Fibroblast of villous mesenchyme (primary cell): ENCODE data around the gene DIP2B. TPM values are rescaled to one million over a fixed set of nuclear protein-coding genes. Genes with fewer than 3 reads are reported as not detected.

Source experiments
- DNase-seq: peaks from one replicate; pipeline ENCODE4 v3.0.0-alpha.2; 2010; ENCODE audit warnings: low read depth
- H3K4me3 ChIP-seq: 2 replicates; pipeline ENCODE4 v1.5.1; 2011; ENCODE audit warnings: low read depth, mild to moderate bottlenecking, low read length
- CTCF ChIP-seq: IDR thresholded peaks from 2 replicates; pipeline ENCODE4 v1.5.1; 2012; ENCODE audit warnings: low read depth, mild to moderate bottlenecking, low read length; ENCODE audit not compliant: insufficient read depth
- total RNA-seq: library from RNA; depleted of rRNA; stranded (reverse); fragments of >200 nt; gene quantifications from 2 replicates; pipeline ENCODE4 v1.2.3, GENCODE V29; 2012

DIP2B gene
- total RNA-seq, 1 donor, result 29.8 TPM

GRCh38 chr12:50599366-50600095 lies 94.7 kb downstream of the DIP2B start:
- no peak overlapping the region for H3K4me3 ChIP-seq
- TF ChIP-seq CTCF, result no peak

GRCh38 chr12:50600364-50600763 lies 95.6 kb downstream of the DIP2B start:
- no peak for DNase-seq
- TF ChIP-seq CTCF, result no peak
- no peak overlapping the region for H3K4me3 ChIP-seq

More at GRCh38 chr12:50599366-50600095, 94.7 kb downstream of the DIP2B start:
- DNase-seq, result no peak

- H3K4me3 ChIP-seq, result no peak overlapping the region
- peak; percentile 63 for DNase-seq
- no peak for TF ChIP-seq CTCF
Observed at GRCh38 chr12:50603817-50604639, 99.2 kb downstream of the DIP2B start.

- no peak for TF ChIP-seq CTCF
- H3K4me3 ChIP-seq, result no peak overlapping the region
- no peak for DNase-seq
Observed at GRCh38 chr12:50604640-50604920, 99.8 kb downstream of the DIP2B start.

GRCh38 chr12:50606675-50607375 lies 102.0 kb downstream of the DIP2B start:
- H3K4me3 ChIP-seq, result no peak overlapping the region
- no peak for TF ChIP-seq CTCF
- no peak for DNase-seq

- H3K4me3 ChIP-seq, result no peak overlapping the region
- DNase-seq, result no peak
- TF ChIP-seq CTCF, result no peak
Observed at GRCh38 chr12:50609292-50609874, 104.6 kb downstream of the DIP2B start.
